HL-60 (cell line): ENCODE measurements around the gene HEBP2.

ENCODE experiments used
- GABPA ChIP-seq: IDR thresholded peaks from 2 replicates; pipeline ENCODE4 v1.6.1; 2012; ENCODE audit warnings: low read depth
- POLR2AphosphoS5 ChIP-seq: IDR thresholded peaks from 2 replicates; pipeline ENCODE4 v1.6.1; 2012; ENCODE audit warnings: low read depth
- REST ChIP-seq: IDR thresholded peaks from 2 replicates; pipeline ENCODE4 v1.6.1; 2012; ENCODE audit warnings: low read depth; ENCODE audit not compliant: insufficient replicate concordance
- SPI1 ChIP-seq: IDR thresholded peaks from 2 replicates; pipeline ENCODE4 v1.6.1; 2012; ENCODE audit warnings: low read depth, mild to moderate bottlenecking, borderline replicate concordance
- TF ChIP-seq, protein P1 (sequence below): IDR thresholded peaks from one replicate; pipeline ENCODE4 v1.5.1; 2011; ENCODE audit warnings: low read length, control low read depth, inconsistent platforms; ENCODE audit not compliant: insufficient read depth

DNA sequence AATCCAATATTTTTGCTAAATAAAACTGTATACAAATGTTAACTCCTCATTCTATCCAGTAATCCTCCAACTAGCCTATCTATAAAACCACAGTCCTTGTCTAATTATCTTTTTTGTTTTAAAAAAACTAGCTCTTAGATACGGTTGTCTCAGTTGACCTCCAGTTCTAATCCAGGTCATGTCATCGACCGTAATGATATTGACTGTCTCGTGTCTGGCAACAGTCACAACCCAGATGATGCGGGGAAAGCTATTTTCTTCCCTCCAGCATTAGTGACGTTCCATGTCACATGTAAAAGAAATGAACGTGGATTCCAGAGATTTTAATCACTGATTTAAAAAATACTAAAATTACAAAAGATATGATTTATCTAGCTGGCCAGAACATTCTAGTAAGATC lies 35.5 kb downstream of the HEBP2 start:
- TF ChIP-seq, protein P1, sequence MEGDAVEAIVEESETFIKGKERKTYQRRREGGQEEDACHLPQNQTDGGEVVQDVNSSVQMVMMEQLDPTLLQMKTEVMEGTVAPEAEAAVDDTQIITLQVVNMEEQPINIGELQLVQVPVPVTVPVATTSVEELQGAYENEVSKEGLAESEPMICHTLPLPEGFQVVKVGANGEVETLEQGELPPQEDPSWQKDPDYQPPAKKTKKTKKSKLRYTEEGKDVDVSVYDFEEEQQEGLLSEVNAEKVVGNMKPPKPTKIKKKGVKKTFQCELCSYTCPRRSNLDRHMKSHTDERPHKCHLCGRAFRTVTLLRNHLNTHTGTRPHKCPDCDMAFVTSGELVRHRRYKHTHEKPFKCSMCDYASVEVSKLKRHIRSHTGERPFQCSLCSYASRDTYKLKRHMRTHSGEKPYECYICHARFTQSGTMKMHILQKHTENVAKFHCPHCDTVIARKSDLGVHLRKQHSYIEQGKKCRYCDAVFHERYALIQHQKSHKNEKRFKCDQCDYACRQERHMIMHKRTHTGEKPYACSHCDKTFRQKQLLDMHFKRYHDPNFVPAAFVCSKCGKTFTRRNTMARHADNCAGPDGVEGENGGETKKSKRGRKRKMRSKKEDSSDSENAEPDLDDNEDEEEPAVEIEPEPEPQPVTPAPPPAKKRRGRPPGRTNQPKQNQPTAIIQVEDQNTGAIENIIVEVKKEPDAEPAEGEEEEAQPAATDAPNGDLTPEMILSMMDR = no peak
- TF ChIP-seq REST = no peak
- TF ChIP-seq GABPA = no peak
- TF ChIP-seq POLR2AphosphoS5 = no peak
- no peak for TF ChIP-seq SPI1
